WTC11 (cell line): ENCODE results near the gene NDUFB8. TPM values are rescaled to one million over a fixed set of nuclear protein-coding genes. Genes with fewer than 3 reads are reported as not detected.

Experiments used
- ATAC-seq: fragments of 200-7000 bp; cut with Tn5 transposase; 2 replicates; pipeline ENCODE4 v1.10.0; 2021; ENCODE audit warnings: mild to moderate bottlenecking, moderate library complexity
- CTCF ChIA-PET: fragments of 300-600 bp; sonication (Branson Sonifier 250); formaldehyde crosslinking; loops from one replicate; lab custom pipeline; 2021; ENCODE audit warnings: antibody characterized with exemption; lab: Charles Lee
- POLR2A ChIA-PET: fragments of 350-600 bp; sonication (Branson Sonifier 250); formaldehyde crosslinking; loops from one replicate; lab custom pipeline; 2021; ENCODE audit warnings: antibody characterized with exemption; lab: Charles Lee
- DNase-seq: peaks from one replicate; pipeline ENCODE4 v3.0.0; 2021; ENCODE audit warnings: low spot score
- H3K27ac Mint-ChIP-seq: 2 replicates; pipeline ENCODE4 v1.8.0; 2021; ENCODE audit warnings: mixed read lengths
- H3K27me3 Mint-ChIP-seq: 2 replicates; pipeline ENCODE4 v1.8.0; 2021; ENCODE audit warnings: low read depth, mild to moderate bottlenecking, moderate library complexity, mixed read lengths
- H3K36me3 Mint-ChIP-seq: 2 replicates; pipeline ENCODE4 v1.8.0; 2021; ENCODE audit warnings: mixed read lengths
- H3K4me1 Mint-ChIP-seq: 2 replicates; pipeline ENCODE4 v1.8.0; 2022; ENCODE audit warnings: mixed read lengths
- H3K4me3 Mint-ChIP-seq: 2 replicates; pipeline ENCODE4 v1.8.0; 2021; ENCODE audit warnings: mild to moderate bottlenecking, moderate library complexity, mixed read lengths
- H3K9me3 Mint-ChIP-seq: 2 replicates; pipeline ENCODE4 v1.8.0; 2021; ENCODE audit warnings: mixed read lengths
- ARID4B ChIP-seq: sonication (generic); formaldehyde crosslinking; IDR thresholded peaks from 2 replicates; pipeline ENCODE4 v1.8.0; 2023; ENCODE audit warnings: missing genetic modification reagents, mild to moderate bottlenecking, borderline replicate concordance
- E2F4 ChIP-seq: sonication (generic); formaldehyde crosslinking; IDR thresholded peaks from 2 replicates; pipeline ENCODE4 v1.8.1; 2022; ENCODE audit warnings: low read depth, mild to moderate bottlenecking, moderate library complexity, missing genetic modification reagents, borderline replicate concordance
- E2F5 ChIP-seq: sonication (generic); formaldehyde crosslinking; IDR thresholded peaks from 2 replicates; pipeline ENCODE4 v1.8.1; 2022; ENCODE audit warnings: mild to moderate bottlenecking, moderate library complexity, missing genetic modification reagents
- EMX1 ChIP-seq: fragments of 250-450 bp; sonication (Bioruptor Pico); IDR thresholded peaks from 2 replicates; pipeline ENCODE4 v1.8.0; 2021; ENCODE audit warnings: mild to moderate bottlenecking
- ERG ChIP-seq: fragments of 250-450 bp; sonication (Bioruptor Pico); IDR thresholded peaks from 2 replicates; pipeline ENCODE4 v1.8.0; 2021; ENCODE audit warnings: mild to moderate bottlenecking
- ESRRA ChIP-seq: sonication (generic); formaldehyde crosslinking; IDR thresholded peaks from 2 replicates; pipeline ENCODE4 v1.8.1; 2022; ENCODE audit warnings: mild to moderate bottlenecking, missing genetic modification reagents, borderline replicate concordance
- FOXK1 ChIP-seq: sonication (generic); formaldehyde crosslinking; IDR thresholded peaks from 2 replicates; pipeline ENCODE4 v1.8.0; 2022; ENCODE audit warnings: mild to moderate bottlenecking, moderate library complexity, missing genetic modification reagents
- JUN ChIP-seq: sonication (generic); formaldehyde crosslinking; IDR thresholded peaks from 2 replicates; pipeline ENCODE4 v1.8.0; 2023; ENCODE audit warnings: mild to moderate bottlenecking, missing genetic modification reagents
- MAX ChIP-seq: sonication (generic); formaldehyde crosslinking; IDR thresholded peaks from 2 replicates; pipeline ENCODE4 v1.8.0; 2022; ENCODE audit warnings: mild to moderate bottlenecking, missing genetic modification reagents
- MXD4 ChIP-seq: fragments of 250-450 bp; sonication (Bioruptor Pico); IDR thresholded peaks from 2 replicates; pipeline ENCODE4 v1.8.0; 2021; ENCODE audit warnings: mild to moderate bottlenecking, moderate library complexity, borderline replicate concordance
- NFATC4 ChIP-seq: fragments of 250-450 bp; sonication (Bioruptor Pico); IDR thresholded peaks from 2 replicates; pipeline ENCODE4 v1.9.0; 2021; ENCODE audit warnings: mild to moderate bottlenecking
- NR3C1 ChIP-seq: sonication (generic); formaldehyde crosslinking; conservative IDR thresholded peaks from 2 replicates; pipeline ENCODE4 v1.8.1; 2023; ENCODE audit warnings: low read depth, mild to moderate bottlenecking, missing genetic modification reagents
- RORB ChIP-seq: fragments of 250-450 bp; sonication (Bioruptor Pico); IDR thresholded peaks from 2 replicates; pipeline ENCODE4 v1.9.0; 2021; ENCODE audit warnings: mild to moderate bottlenecking
- TEAD4 ChIP-seq: sonication (generic); formaldehyde crosslinking; IDR thresholded peaks from 2 replicates; pipeline ENCODE4 v1.8.0; 2022; ENCODE audit warnings: mild to moderate bottlenecking, missing genetic modification reagents
- ZNF423 ChIP-seq: fragments of 250-450 bp; sonication (Bioruptor Pico); IDR thresholded peaks from 2 replicates; pipeline ENCODE4 v2.1.2; 2022; ENCODE audit warnings: mild to moderate bottlenecking, moderate library complexity
- ZNF512 ChIP-seq: sonication (generic); formaldehyde crosslinking; IDR thresholded peaks from 2 replicates; pipeline ENCODE4 v1.8.1; 2022; ENCODE audit warnings: missing genetic modification reagents, borderline replicate concordance
- ZNF532 ChIP-seq: fragments of 250-450 bp; sonication (Bioruptor Pico); IDR thresholded peaks from 2 replicates; pipeline ENCODE4 v1.9.0; 2021; ENCODE audit warnings: mild to moderate bottlenecking, borderline replicate concordance
- total RNA-seq: library from RNA; stranded (reverse); gene quantifications from 3 replicates; pipeline ENCODE4 v1.2.3, GENCODE V29; 2021

Gene NDUFB8
- total RNA-seq, 1 experiment from 2014 or later, result 206 TPM

GRCh38 chr10:100551738-100552137, 22.1 kb upstream of the NDUFB8 start:
- Mint-ChIP-seq H3K27ac (no peak overlapping the region), H3K9me3 (no peaks in the 10 kb centered on the region), H3K4me1 (no peaks in the 10 kb centered on the region), H3K36me3 (peaks cover 36% of the 10 kb centered on the region), H3K4me3 (no peak overlapping the region), H3K27me3 (no peaks in the 10 kb centered on the region)
- DNase-seq (no peak), ATAC-seq (no peak)
- TF ChIP-seq MXD4 (CRISPR knock-in tag) (no peak), ERG (CRISPR knock-in tag) (no peak)
- ChIA-PET POLR2A (no interaction called here), CTCF (interaction anchor here (1.3 to 1.9 kb wide), 2 partner anchors 33 to 326 kb away, joined by 4 to 8 read pairs; no protein-coding TSS in a partner anchor)

- no peak overlapping the region for H3K27ac Mint-ChIP-seq
- peaks cover 39% of the 10 kb centered on the region for H3K36me3 Mint-ChIP-seq
- no peak for DNase-seq
- POLR2A ChIA-PET, result no interaction called here
- CTCF ChIA-PET, result interaction anchor here (1.2 to 1.9 kb wide), 3 partner anchors 11 to 32 kb away, joined by 4 to 8 read pairs (median 4); partner anchors contain the start of gene HIF1AN
- no peak for TF ChIP-seq ZNF423
- TF ChIP-seq ZNF532, result no peak
- TF ChIP-seq TEAD4, result no peak
- TF ChIP-seq RORB (CRISPR knock-in tag), result no peak
- no peak for TF ChIP-seq MAX (CRISPR knock-in tag)
- TF ChIP-seq ZNF512 (CRISPR knock-in tag), result no peak
- no peak for TF ChIP-seq NFATC4 (CRISPR knock-in tag)
- TF ChIP-seq NR3C1 (CRISPR knock-in tag), result no peak
- no peak for TF ChIP-seq ERG (CRISPR knock-in tag)
- no peak for TF ChIP-seq E2F5 (CRISPR knock-in tag)
- TF ChIP-seq FOXK1, result no peak
- no peak for TF ChIP-seq ESRRA (CRISPR knock-in tag)
- no peak for TF ChIP-seq EMX1 (CRISPR knock-in tag)
- no peak for TF ChIP-seq E2F4 (CRISPR knock-in tag)
- no peak for TF ChIP-seq ARID4B (CRISPR knock-in tag)
- TF ChIP-seq JUN (CRISPR knock-in tag), result no peak
- H3K27me3 Mint-ChIP-seq, result no peaks in the 10 kb centered on the region
- H3K4me1 Mint-ChIP-seq, result no peaks in the 10 kb centered on the region
- no peak for ATAC-seq
- no peaks in the 10 kb centered on the region for H3K9me3 Mint-ChIP-seq
- H3K4me3 Mint-ChIP-seq, result no peak overlapping the region
Observed at GRCh38 chr10:100551196-100551595, 21.5 kb upstream of the NDUFB8 start.
